Chondrocyte (in vitro differentiated cells): ENCODE data around the gene PHGDH. TPM values are rescaled to one million over a fixed set of nuclear protein-coding genes. Genes with fewer than 3 reads are reported as not detected.

Source experiments
- DNase-seq: peaks from one replicate; pipeline ENCODE4 v3.0.0; 2021; ENCODE audit warnings: mixed read lengths, low spot score
- H3K27ac Mint-ChIP-seq: one replicate; pipeline ENCODE4 v1.8.0; 2021; ENCODE audit warnings: mild to moderate bottlenecking, moderate library complexity, mixed read lengths; ENCODE audit not compliant: unreplicated experiment
- H3K27me3 Mint-ChIP-seq: 2 replicates; pipeline ENCODE4 v1.8.0; 2021; ENCODE audit warnings: low read depth, mixed read lengths
- H3K36me3 Mint-ChIP-seq: 2 replicates; pipeline ENCODE4 v1.8.0; 2021; ENCODE audit warnings: low read depth, mixed read lengths
- H3K4me1 Mint-ChIP-seq: 2 replicates; pipeline ENCODE4 v1.8.0; 2021; ENCODE audit warnings: low read depth, mild to moderate bottlenecking, mixed read lengths
- H3K4me3 Mint-ChIP-seq: one replicate; pipeline ENCODE4 v1.8.0; 2021; ENCODE audit warnings: mild to moderate bottlenecking, moderate library complexity, mixed read lengths; ENCODE audit not compliant: unreplicated experiment
- H3K9me3 Mint-ChIP-seq: 2 replicates; pipeline ENCODE4 v1.8.0; 2021; ENCODE audit warnings: low read depth, mixed read lengths
- total RNA-seq: library from RNA; stranded (reverse); gene quantifications from 3 replicates; pipeline ENCODE4 v1.2.1, GENCODE V29; 2021
- TF ChIP-seq, protein P1 (sequence below): fragments of 200-600 bp; sonication (generic); IDR thresholded peaks from 2 replicates; pipeline ENCODE4 v1.5.0; 2021; ENCODE audit warnings: antibody characterized with exemption, mild to moderate bottlenecking, moderate library complexity

The PHGDH gene
- total RNA-seq, 1 donor from 2014 or later, result 300 TPM

DNA sequence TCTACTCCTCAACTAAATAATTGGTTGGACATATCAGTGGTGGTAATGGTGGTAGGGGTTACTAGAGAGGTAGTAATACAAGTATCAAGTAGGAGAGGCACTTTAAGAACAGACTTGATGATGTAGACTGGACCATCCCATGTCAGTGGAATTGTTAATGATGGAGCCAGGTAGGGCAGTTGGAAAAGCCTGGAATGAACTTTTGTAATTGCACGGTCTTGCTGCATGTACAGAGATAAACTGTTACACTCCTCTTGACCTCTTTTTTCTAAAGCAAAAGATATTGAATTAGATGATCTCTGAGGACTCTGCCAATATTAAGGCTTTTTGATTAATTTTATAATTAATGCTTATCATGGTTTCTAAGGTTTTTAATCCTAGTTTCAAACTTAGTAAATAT lies 51.2 kb downstream of the PHGDH start:
- TF ChIP-seq, protein P1, sequence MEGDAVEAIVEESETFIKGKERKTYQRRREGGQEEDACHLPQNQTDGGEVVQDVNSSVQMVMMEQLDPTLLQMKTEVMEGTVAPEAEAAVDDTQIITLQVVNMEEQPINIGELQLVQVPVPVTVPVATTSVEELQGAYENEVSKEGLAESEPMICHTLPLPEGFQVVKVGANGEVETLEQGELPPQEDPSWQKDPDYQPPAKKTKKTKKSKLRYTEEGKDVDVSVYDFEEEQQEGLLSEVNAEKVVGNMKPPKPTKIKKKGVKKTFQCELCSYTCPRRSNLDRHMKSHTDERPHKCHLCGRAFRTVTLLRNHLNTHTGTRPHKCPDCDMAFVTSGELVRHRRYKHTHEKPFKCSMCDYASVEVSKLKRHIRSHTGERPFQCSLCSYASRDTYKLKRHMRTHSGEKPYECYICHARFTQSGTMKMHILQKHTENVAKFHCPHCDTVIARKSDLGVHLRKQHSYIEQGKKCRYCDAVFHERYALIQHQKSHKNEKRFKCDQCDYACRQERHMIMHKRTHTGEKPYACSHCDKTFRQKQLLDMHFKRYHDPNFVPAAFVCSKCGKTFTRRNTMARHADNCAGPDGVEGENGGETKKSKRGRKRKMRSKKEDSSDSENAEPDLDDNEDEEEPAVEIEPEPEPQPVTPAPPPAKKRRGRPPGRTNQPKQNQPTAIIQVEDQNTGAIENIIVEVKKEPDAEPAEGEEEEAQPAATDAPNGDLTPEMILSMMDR, result no peak
- no peak overlapping the region for H3K27ac Mint-ChIP-seq
- H3K4me1 Mint-ChIP-seq, result no peaks in the 10 kb centered on the region
- H3K4me3 Mint-ChIP-seq, result no peak overlapping the region
- peaks cover 6% of the 10 kb centered on the region for H3K9me3 Mint-ChIP-seq
- peaks cover 12% of the 10 kb centered on the region for H3K27me3 Mint-ChIP-seq
- DNase-seq, result no peak
- peaks cover 5% of the 10 kb centered on the region for H3K36me3 Mint-ChIP-seq

DNA sequence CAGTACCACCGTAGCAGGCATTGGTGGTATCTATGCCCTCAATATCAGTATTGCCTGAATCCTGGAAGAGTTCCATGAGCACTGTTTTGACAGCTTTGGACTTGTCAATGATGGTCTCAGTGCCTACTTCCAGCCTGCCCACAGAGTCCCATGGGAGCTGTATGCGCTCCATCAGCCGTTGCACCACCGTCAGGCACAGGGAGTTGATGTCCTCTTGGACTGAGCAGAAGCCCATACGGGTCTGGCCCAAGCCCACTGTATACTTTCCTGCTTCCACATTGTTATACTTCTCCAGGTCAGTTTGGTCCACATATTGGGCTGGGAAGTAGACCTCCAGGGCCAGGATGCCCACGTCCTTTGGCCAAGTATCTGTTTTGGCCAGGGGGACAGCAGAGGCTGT lies 52.5 kb downstream of the PHGDH start:
- Mint-ChIP-seq H3K9me3 (peaks cover 6% of the 10 kb centered on the region), H3K4me3 (no peak overlapping the region), H3K27ac (no peak overlapping the region), H3K36me3 (peaks cover 5% of the 10 kb centered on the region), H3K27me3 (peaks cover 14% of the 10 kb centered on the region), H3K4me1 (no peaks in the 10 kb centered on the region)
- TF ChIP-seq, protein P1, result no peak
- no peak for DNase-seq

GRCh38 chr1:119766374-119766794 lies 54.6 kb downstream of the PHGDH start:
- H3K27ac Mint-ChIP-seq, result no peak overlapping the region
- H3K9me3 Mint-ChIP-seq, result peaks cover 6% of the 10 kb centered on the region
- H3K4me1 Mint-ChIP-seq, result no peaks in the 10 kb centered on the region

DNA sequence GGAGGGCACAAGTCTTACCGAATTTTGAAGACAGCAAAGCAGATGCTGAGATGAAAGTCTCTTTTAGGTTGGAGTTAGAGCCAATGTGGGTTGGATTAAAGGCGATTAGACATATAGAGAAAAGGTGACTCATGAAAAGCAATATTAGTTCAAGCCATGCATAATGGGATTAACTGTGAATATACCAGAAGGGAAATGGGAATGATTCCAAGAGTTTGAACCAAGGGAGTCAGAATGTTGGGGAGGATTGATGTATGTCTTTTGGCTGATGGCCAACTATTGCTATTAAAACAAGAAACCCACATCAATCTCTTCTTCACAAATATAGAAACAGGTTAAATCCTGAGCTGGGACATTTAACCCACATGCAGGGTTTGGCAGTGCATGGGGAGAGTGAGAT lies 55.8 kb downstream of the PHGDH start:
- no peak overlapping the region for H3K4me3 Mint-ChIP-seq
- H3K36me3 Mint-ChIP-seq, result peaks cover 5% of the 10 kb centered on the region
- TF ChIP-seq, protein P1, result no peak
- H3K9me3 Mint-ChIP-seq, result peaks cover 6% of the 10 kb centered on the region
- no peak for DNase-seq
- peaks cover 14% of the 10 kb centered on the region for H3K27me3 Mint-ChIP-seq
- H3K27ac Mint-ChIP-seq, result no peak overlapping the region
- no peaks in the 10 kb centered on the region for H3K4me1 Mint-ChIP-seq

More at GRCh38 chr1:119766374-119766794, 54.6 kb downstream of the PHGDH start:
- TF ChIP-seq, protein P1, result no peak
- Mint-ChIP-seq H3K36me3 (peaks cover 5% of the 10 kb centered on the region), H3K27me3 (peaks cover 14% of the 10 kb centered on the region), H3K4me3 (no peak overlapping the region)
- no peak for DNase-seq

- Mint-ChIP-seq H3K36me3 (peaks cover 5% of the 10 kb centered on the region), H3K27me3 (peaks cover 11% of the 10 kb centered on the region), H3K27ac (no peak within 1 kb of the TSS), H3K4me3 (no peak within 1 kb of the TSS), H3K4me1 (peaks cover 4% of the 10 kb centered on the region), H3K9me3 (peaks cover 6% of the 10 kb centered on the region)
- TF ChIP-seq, protein P1, result no peak
- DNase-seq, result no peak
Measured at GRCh38 chr1:119768778-119769177, 57.0 kb downstream of the PHGDH start, which contains the start of gene HMGCS2. Gene HMGCS2, minus strand, starts transcription at chr1:119768905. Its CDS starts 61 bp downstream, at chr1:119768844.
